Heart left ventricle (tissue), 16 donors: ENCODE measurements around the gene NFIC. TPM values are rescaled to one million over a fixed set of nuclear protein-coding genes. Genes with fewer than 3 reads are reported as not detected.
"Not testable (repeated sequence)": the region's sequence is repeated elsewhere in the genome, so short reads cannot be mapped to it uniquely, and the experiment has no call there.

Experiments
- ATAC-seq, 4 donors: fragments of 200-7000 bp; cut with Tn5 transposase; one replicate each; pipeline ENCODE4 v1.9.1; 2020 to 2022; ENCODE audit warnings: moderate library complexity in 4 of 4, mild to moderate bottlenecking in 3 of 4, moderate number of reproducible peaks in 1 of 4
- DNase-seq, 5 donors: peaks; one replicate each; pipeline ENCODE4 v3.0.0-alpha.2; 2020
- H3K27ac ChIP-seq, 12 donors: fragments of 200-600 bp; sonication (generic) in 4 of 12; one replicate each; pipeline versions ENCODE4 v1.5.0 to v1.8.0; 2016 to 2022; ENCODE audit warnings: mild to moderate bottlenecking in 2 of 12
- H3K27me3 ChIP-seq, 9 donors: fragments of 200-600 bp; sonication (generic) in 2 of 9; one replicate each; pipeline versions ENCODE4 v1.5.1 to v1.8.0; 2016 to 2022; ENCODE audit warnings: mild to moderate bottlenecking in 3 of 9
- H3K36me3 ChIP-seq, 9 donors: fragments of 200-600 bp; sonication (generic) in 2 of 9; one replicate each; pipeline versions ENCODE4 v1.5.0 to v1.8.0; 2018 to 2022; ENCODE audit warnings: mild to moderate bottlenecking in 2 of 9
- H3K4me1 ChIP-seq, 12 donors: fragments of 200-600 bp; sonication (generic) in 4 of 12; one replicate each; pipeline versions ENCODE4 v1.5.0 to v1.8.0; 2016 to 2022; ENCODE audit warnings: mild to moderate bottlenecking in 3 of 12
- H3K4me3 ChIP-seq, 12 donors: fragments of 200-600 bp; sonication (generic) in 4 of 12; one replicate each; pipeline versions ENCODE4 v1.5.0 to v1.8.0; 2017 to 2022; ENCODE audit warnings: mild to moderate bottlenecking in 9 of 12, moderate library complexity in 4 of 12
- H3K9me3 ChIP-seq, 12 donors: fragments of 200-600 bp; sonication (generic) in 4 of 12; one replicate each; pipeline versions ENCODE4 v1.5.0 to v1.8.0; 2016 to 2022; ENCODE audit warnings: mild to moderate bottlenecking in 1 of 12
- CTCF ChIP-seq, 12 donors: fragments of 200-600 bp; sonication (generic) in 4 of 12; IDR thresholded peaks; one replicate each; pipeline versions ENCODE4 v1.5.0 to v1.8.0; 2018 to 2022; ENCODE audit warnings: antibody characterized with exemption in 12 of 12, mild to moderate bottlenecking in 5 of 12
- POLR2A ChIP-seq, 2 donors: fragments of 450-650 bp; IDR thresholded peaks; one replicate each; pipeline ENCODE4 v1.6.1; 2017; ENCODE audit warnings: antibody characterized with exemption in 2 of 2, mild to moderate bottlenecking in 2 of 2, moderate library complexity in 2 of 2
- WGBS, 4 donors: extraction: QIAGEN DNeasy Blood & Tissue Kit in 2 of 4; methylation state at CpG; one replicate each; pipeline versions ENCODE4 v1.1.5 to v1.1.7; 2013 to 2018; 5-methylcytosine and 5-hydroxymethylcytosine counted together
- intact Hi-C, 10 donors: fragments of 100-400 bp; cut with DNase I; formaldehyde crosslinking; loops; one replicate each; pipeline versions ENCODE4 v1.11.1 to v1.14.2; 2022
- polyA plus RNA-seq, 2 donors: library from polyadenylated mRNA; stranded (reverse); fragments of 200-250 nt; gene quantifications; one replicate each; pipeline ENCODE4 v1.2.3, GENCODE V29; 2013
- total RNA-seq, 9 donors: library from RNA; depleted of rRNA in 2 of 9; stranded (reverse); fragments of >200 nt in 2 of 9; fragmentation: NEBNext Ultra II Directional in 3 of 9; extraction: Animal tissue kit (Norgen Biotek cat#: 25700) in 3 of 9; gene quantifications; one replicate each; pipeline versions ENCODE4 v1.1.0 to v1.2.4, GENCODE V29; 2016 to 2023
- donor health status: ischemic (EF 13 %, LVEDD 7.1; RV severe dilation, severe dysfunction).
- donor health status: healthy with polysubstance abuse.
- donor health status: DM: no; HTN: yes; CAD: no.
- donor health status: DM: no; HTN: no; CAD: no.
- donor health status: ischemic (EF 25% LVEDD 6.9; RV normal size, moderate dysfunction).
- donor health status: ischemic (EF 25% LVEDD 5.7; RV mildly dilated, moderate dysfunction).
- donor health status: healthy.
- donor health status: DM: yes; HTN: yes; CAD: no.
- donor health status: ischemic (EF 35%, LVEDD 5.7; RV mildly dilated, moderate dysfunction).
- donor health status: nonischemic (EF 11% LVEDD 7.7; RV severe dilation, severe dysfunction).
- donor health status: DM: yes; HTN: yes; CAD: no.
- donor health status: PGD.
- donor health status: ischemic (EF 29% LVEDD 5.4; RV normal size, mild dysfunction).
- donor health status: nonischemic (EF 23%, LVEDD 6.1; RV moderate dilation, normal function).

NFIC gene
- total and polyA plus RNA-seq, 11 donors: 107 to 267 (median 159) TPM

GRCh38 chr19:3450796-3451411, 84.5 kb downstream of the NFIC start:
- H3K27me3 ChIP-seq: no peaks in the 10 kb centered on the region
- H3K27ac ChIP-seq: peak overlapping the region; percentile 9 to 92 (median 85)
- TF ChIP-seq POLR2A (IDR thresholded peaks at IDR 0.05) (no peak), CTCF (IDR thresholded peaks at IDR 0.05) (no peak)
- ATAC-seq: peak; percentile 82 to 95 (median 94)
- peaks cover 3 to 92% (median 79%) of the 10 kb centered on the region in 9 donors for H3K36me3 ChIP-seq
- H3K4me1 ChIP-seq: peaks cover 0 to 22% (median 11%) of the 10 kb centered on the region in 12 donors
- peak in 4 of 5 donors; percentile 60 to 94 (median 78) for DNase-seq
- intact Hi-C loops: no loop called here
- no peak overlapping the region for H3K4me3 ChIP-seq
- no peaks in the 10 kb centered on the region for H3K9me3 ChIP-seq
- WGBS, 4 donors: 14 to 22% (median 17%) methylated on average over 12 of the region's 12 CpGs

GRCh38 chr19:3451451-3451866, 85.1 kb downstream of the NFIC start:
- H3K4me1 ChIP-seq: peaks cover 0 to 19% (median 11%) of the 10 kb centered on the region in 12 donors

GRCh38 chr19:3452171-3452941, 86.0 kb downstream of the NFIC start:
- 92 to 95% (median 93%) methylated on average over 35 to 38 of the region's 38 CpGs for WGBS, 4 donors
- Histone ChIP-seq H3K27ac (peak overlapping the region in 6 of 12 donors; percentile 82 to 92 (median 86)), H3K27me3 (no peaks in the 10 kb centered on the region), H3K4me1 (peaks cover 2 to 28% (median 17%) of the 10 kb centered on the region in 12 donors), H3K36me3 (peaks cover 3 to 91% (median 77%) of the 10 kb centered on the region in 9 donors), H3K4me3 (no peak overlapping the region), H3K9me3 (no peaks in the 10 kb centered on the region)
- DNase-seq (no peak), ATAC-seq (no peak)
- TF ChIP-seq CTCF (IDR thresholded peaks at IDR 0.05) (no peak), POLR2A (IDR thresholded peaks at IDR 0.05) (no peak)
- intact Hi-C loops: no loop called here

More at GRCh38 chr19:3451451-3451866, 85.1 kb downstream of the NFIC start:
- no peaks in the 10 kb centered on the region for H3K9me3 ChIP-seq
- no peak for DNase-seq
- H3K36me3 ChIP-seq: peaks cover 3 to 92% (median 79%) of the 10 kb centered on the region in 9 donors
- 82 to 84% (median 82%) methylated on average over 10 of the region's 10 CpGs for WGBS, 4 donors
- H3K27ac ChIP-seq: peak overlapping the region; percentile 9 to 92 (median 85)
- no peaks in the 10 kb centered on the region for H3K27me3 ChIP-seq
- peak in 1 of 4 donors; percentile 2 for ATAC-seq
- TF ChIP-seq POLR2A (IDR thresholded peaks at IDR 0.05): no peak
- intact Hi-C loops: no loop called here
- no peak overlapping the region for H3K4me3 ChIP-seq

- 93 to 96% (median 95%) methylated on average over 10 of the region's 10 CpGs for WGBS, 4 donors
Observed at GRCh38 chr19:3452942-3453214, 86.5 kb downstream of the NFIC start.

GRCh38 chr19:3453840-3454239, 87.5 kb downstream of the NFIC start:
- intact Hi-C loops: no loop called here
- Histone ChIP-seq H3K36me3 (peaks cover 3 to 82% (median 72%) of the 10 kb centered on the region in 9 donors), H3K4me3 (no peak overlapping the region), H3K27ac (peak overlapping the region in 3 of 12 donors; percentile 12 to 92 (median 43)), H3K4me1 (peaks cover 4 to 42% (median 30%) of the 10 kb centered on the region in 12 donors), H3K9me3 (no peaks in the 10 kb centered on the region), H3K27me3 (no peaks in the 10 kb centered on the region)
- no peak for DNase-seq
- no peak for ATAC-seq
- WGBS, 4 donors: 80 to 90% (median 88%) methylated on average over 16 to 25 of the region's 25 CpGs
- TF ChIP-seq CTCF (IDR thresholded peaks at IDR 0.05) (no peak), POLR2A (IDR thresholded peaks at IDR 0.05) (no peak)

More at GRCh38 chr19:3452942-3453214, 86.5 kb downstream of the NFIC start:
- H3K9me3 ChIP-seq, ATAC-seq, intact Hi-C loops, H3K4me3 ChIP-seq, H3K27me3 ChIP-seq, DNase-seq: not testable (repeated sequence)
- H3K27ac ChIP-seq: peak overlapping the region in 2 of 12 donors; percentile 89 to 92
- peaks cover 3 to 89% (median 75%) of the 10 kb centered on the region in 9 donors for H3K36me3 ChIP-seq
- peaks cover 4 to 33% (median 21%) of the 10 kb centered on the region in 12 donors for H3K4me1 ChIP-seq
